K562 (cell line): ENCODE data around the gene OPRL1. TPM values are rescaled to one million over a fixed set of nuclear protein-coding genes. Genes with fewer than 3 reads are reported as not detected.

Experiments used
- ATAC-seq: fragments of 200-7000 bp; cut with Tn5 transposase; 3 replicates; pipeline ENCODE4 v1.9.1; 2020; ENCODE audit warnings: moderate library complexity
- BruUV-seq: library from RNA; stranded (reverse); fragments of 400-500 nt; replicated peaks from 2 replicates; lab custom pipeline; 2021; lab: Mats Ljungman, UMichigan
- CTCF ChIA-PET: fragments of 300-600 bp; formaldehyde crosslinking; extraction: SDS; loops from one replicate; lab custom pipeline; 2021; ENCODE audit warnings: low intra/inter-chr PET ratio; lab: Yijun Ruan, JAX
- POLR2A ChIA-PET: fragments of 300-600, 350-650 bp; sonication (Branson Sonifier 250); formaldehyde crosslinking; extraction: SDS; loops from one replicate; lab custom pipeline; 2021; ENCODE audit warnings: antibody characterized with exemption, inconsistent platforms; lab: Yijun Ruan, JAX
- DNase-seq, 4 experiments: peaks; one replicate each; pipeline versions ENCODE4 v3.0.0 to v3.0.0-alpha.2; 2011 to 2018; ENCODE audit warnings: low spot score in 3 of 4, mixed read lengths in 3 of 4; ENCODE audit errors: extremely low read depth in 1 of 4
- FAIRE-seq: peaks from 2 replicates; lab custom pipeline; 2011; peaks lifted over from hg19 to GRCh38; lab: Jason Lieb, UNC
- H2AFZ ChIP-seq: 2 replicates; pipeline ENCODE4 v1.6.0; 2011; ENCODE audit warnings: low read depth, low read length, control low read depth, inconsistent platforms
- H3K27ac ChIP-seq: fragments of 200-600 bp; 3 replicates; pipeline ENCODE4 v1.8.0; 2011; ENCODE audit warnings: low read depth, mild to moderate bottlenecking, control low read depth, inconsistent platforms, low read length, moderate library complexity, mixed read lengths; ENCODE audit errors: extremely low read depth
- H3K27me3 ChIP-seq, 2 experiments: fragments of 300-600 bp in 1 of 2; 2 replicates in 1 of 2; 3 replicates in 1 of 2; pipeline versions ENCODE4 v1.6.0 to v1.8.0; 2011; ENCODE audit warnings: inconsistent platforms in 2 of 2, low read length in 2 of 2, mild to moderate bottlenecking in 1 of 2, mixed read lengths in 1 of 2, moderate library complexity in 1 of 2; ENCODE audit not compliant: control insufficient read depth in 2 of 2, insufficient read depth in 2 of 2
- H3K36me3 ChIP-seq: fragments of 300-600 bp; 3 replicates; pipeline ENCODE4 v1.8.0; 2011; ENCODE audit warnings: mild to moderate bottlenecking, low read length, inconsistent platforms; ENCODE audit not compliant: control insufficient read depth, insufficient read depth
- H3K4me1 ChIP-seq, 2 experiments: fragments of 200-600 bp in 1 of 2; replicated peaks in 1 of 2; 2 replicates in 1 of 2; 3 replicates in 1 of 2; pipeline versions ENCODE4 v1.5.1 to v1.8.0; 2011; ENCODE audit warnings: inconsistent platforms in 2 of 2, low read length in 2 of 2, mild to moderate bottlenecking in 1 of 2, mixed read lengths in 1 of 2, moderate library complexity in 1 of 2; ENCODE audit not compliant: control insufficient read depth in 2 of 2, insufficient read depth in 2 of 2
- H3K4me2 ChIP-seq: 2 replicates; pipeline ENCODE4 v1.6.1; 2011; ENCODE audit warnings: low read length, control low read depth, inconsistent platforms, mixed read lengths; ENCODE audit not compliant: insufficient read depth
- H3K4me3 ChIP-seq: fragments of 200-600 bp; sonication (generic), shearing (Covaris generic); 2 replicates; pipeline ENCODE4 v1.5.1; 2016; ENCODE audit warnings: control low read depth, inconsistent platforms
- H3K79me2 ChIP-seq: fragments of 200-600 bp; 3 replicates; pipeline ENCODE4 v1.8.0; 2011; ENCODE audit warnings: low read length, inconsistent platforms; ENCODE audit not compliant: control insufficient read depth, insufficient read depth
- H3K9ac ChIP-seq, 2 experiments: 2 replicates each; pipeline versions ENCODE4 v1.6.0 to v1.6.1; 2011; ENCODE audit warnings: low read depth in 2 of 2, low read length in 2 of 2, control low read depth in 1 of 2, inconsistent platforms in 1 of 2, mild to moderate bottlenecking in 1 of 2, mixed read lengths in 1 of 2; ENCODE audit not compliant: insufficient read depth in 1 of 2
- H3K9me1 ChIP-seq: one replicate; pipeline ENCODE4 v1.6.0; 2011; ENCODE audit warnings: inconsistent platforms, mild to moderate bottlenecking, low read length, moderate library complexity; ENCODE audit not compliant: control insufficient read depth, insufficient read depth
- H3K9me3 ChIP-seq: replicated peaks from 2 replicates; pipeline ENCODE4 v1.5.1; 2011; ENCODE audit warnings: low read depth, low read length, inconsistent platforms; ENCODE audit not compliant: control insufficient read depth, insufficient read depth
- H4K20me1 ChIP-seq: replicated peaks from 2 replicates; pipeline ENCODE4 v1.6.1; 2011; ENCODE audit warnings: low read length, inconsistent platforms, mixed read lengths; ENCODE audit not compliant: control insufficient read depth, insufficient read depth
- BRF1 ChIP-seq: IDR thresholded peaks from 3 replicates; pipeline ENCODE4 v1.6.1; 2011; ENCODE audit warnings: borderline replicate concordance, mild to moderate bottlenecking; ENCODE audit not compliant: insufficient read length; ENCODE audit errors: extremely low read depth
- EP300 ChIP-seq: IDR thresholded peaks from 2 replicates; pipeline ENCODE4 v1.6.1; 2012; ENCODE audit warnings: low read length, improper control_type of control experiment
- ERF ChIP-seq: fragments of 450-650 bp; formaldehyde crosslinking; IDR thresholded peaks from 2 replicates; pipeline ENCODE4 v1.4.0; 2020; ENCODE audit warnings: mild to moderate bottlenecking, mixed read lengths
- FOXJ3 ChIP-seq: sonication (generic); formaldehyde crosslinking; IDR thresholded peaks from 2 replicates; pipeline ENCODE4 v1.4.0; 2020; ENCODE audit warnings: mild to moderate bottlenecking, missing genetic modification reagents
- HDAC6 ChIP-seq: IDR thresholded peaks from 2 replicates; pipeline ENCODE4 v1.6.1; 2012; ENCODE audit warnings: low read depth, mild to moderate bottlenecking, control low read depth, inconsistent platforms, low read length, moderate library complexity
- HINFP ChIP-seq: fragments of 450-650 bp; conservative IDR thresholded peaks from 2 replicates; pipeline ENCODE4 v1.6.1; 2016; ENCODE audit warnings: missing genetic modification characterization, low read depth, mild to moderate bottlenecking, control low read depth, missing compliant biosample characterization
- HOXB6 ChIP-seq: fragments of 250-450 bp; sonication (Bioruptor Pico); IDR thresholded peaks from 2 replicates; pipeline ENCODE4 v1.5.1; 2022; ENCODE audit warnings: mild to moderate bottlenecking, borderline replicate concordance
- KAT2B ChIP-seq: IDR thresholded peaks from one replicate; pipeline ENCODE4 v1.6.1; 2012; ENCODE audit warnings: low read depth, mild to moderate bottlenecking, control low read depth, inconsistent platforms, low read length, moderate library complexity
- MNT ChIP-seq, 2 experiments: fragments of 450-650 bp; conservative IDR thresholded peaks; 2 replicates each; pipeline ENCODE4 v1.6.1; 2017; ENCODE audit warnings: mild to moderate bottlenecking in 2 of 2, moderate library complexity in 2 of 2
- RBM15 ChIP-seq: fragments of 200-400 bp; formaldehyde crosslinking; IDR thresholded peaks from 2 replicates; pipeline ENCODE4 v1.6.1; 2018; ENCODE audit warnings: mild to moderate bottlenecking, low read length, moderate library complexity; ENCODE audit not compliant: insufficient read depth
- SLC30A9 ChIP-seq: fragments of 250-450 bp; sonication (Bioruptor Pico); IDR thresholded peaks from 2 replicates; pipeline ENCODE4 v1.8.0; 2022; ENCODE audit warnings: mild to moderate bottlenecking, moderate library complexity
- STAT6 ChIP-seq: sonication (generic); formaldehyde crosslinking; IDR thresholded peaks from 2 replicates; pipeline ENCODE4 v1.8.1; 2023; ENCODE audit warnings: mild to moderate bottlenecking, missing genetic modification reagents
- ZBED1 ChIP-seq: IDR thresholded peaks from 2 replicates; pipeline ENCODE4 v1.6.1; 2014
- WGBS: fragments of 100-300 bp; shearing (Covaris generic); methylation state at CpG from one replicate; pipeline ENCODE4 v1.1.6; 2016; ENCODE audit warnings: low coverage, mixed read lengths; ENCODE audit not compliant: insufficient coverage; ENCODE audit errors: missing lambda C conversion rate; 5-methylcytosine and 5-hydroxymethylcytosine counted together
- in situ Hi-C: fragments of 300-500 bp; cut with MboI; formaldehyde crosslinking; loops from 4 replicates; pipeline ENCODE4 v1.15.0; 2018; ENCODE audit warnings: inconsistent platforms, mixed read lengths
- intact Hi-C: fragments of 100-400 bp; cut with micrococcal nuclease; formaldehyde crosslinking; loops from 2 replicates; pipeline ENCODE4 v1.14.2; 2022
- polyA plus RNA-seq, 8 experiments: library from polyadenylated mRNA; depleted of rRNA in 4 of 8; stranded (reverse) in 5 of 8; unstranded in 3 of 8; fragments of >200 nt; fragmentation: Nextera tagmentation in 2 of 8; fragmentation: Illumina TruSeq in 1 of 8; extraction: Ambion mirVana in 2 of 8; extraction: Trizol in 1 of 8; gene quantifications; 2 replicates each; pipeline versions ENCODE4 v1.2.1 to v1.2.3, GENCODE V29; 2011 to 2014; ENCODE audit warnings: inconsistent platforms in 1 of 8, missing spikeins in 1 of 8
- total RNA-seq, 7 experiments: library from RNA; depleted of rRNA in 6 of 7; stranded (reverse); fragments of >200 nt in 6 of 7; fragmentation: Illumina TruSeq in 2 of 7; extraction: Trizol in 2 of 7; gene quantifications; 2 replicates each; pipeline versions ENCODE4 v1.2.1 to v1.2.3, GENCODE V29; 2011 to 2021; ENCODE audit warnings: low replicate concordance in 1 of 7
- TF ChIP-seq, protein P1 (sequence below): fragments of 250-450 bp; sonication (Bioruptor Pico); IDR thresholded peaks from 2 replicates; pipeline ENCODE4 v1.8.0; 2021; ENCODE audit warnings: mild to moderate bottlenecking, moderate library complexity

The OPRL1 gene
- total and polyA plus RNA-seq, 9 of the 15 experiments (the other 6 are each of a cell fraction or from before 2014, with no cell fraction given), result 0.06 to 0.33 (median 0.11) TPM; not detected in 2

- ChIA-PET POLR2A (interaction anchor here (0.5 to 1.3 kb wide), 4 partner anchors 17 to 119 kb away, joined by 3 read pairs; no protein-coding TSS in a partner anchor), CTCF (no interaction called here)
- DNase-seq (peak; percentile 88 to 94 (median 92)), ATAC-seq (peak; percentile 85), FAIRE-seq (peak; percentile 42)
- peaks cover 10% of the 10 kb centered on the region; the same call in 2 of the 3 replicates for H3K79me2 ChIP-seq
- H3K27me3 ChIP-seq, result peaks cover 1 to 8% of the 10 kb centered on the region in 2 experiments; a peak in 4 of 5 replicates
- peak within 1 kb of the TSS; percentile 75 for H3K27ac ChIP-seq
- H3K9ac ChIP-seq, result peak within 1 kb of the TSS; percentile 78 to 94
- H3K4me1 ChIP-seq, result peaks cover 16 to 84% of the 10 kb centered on the region in 2 experiments; a peak in 4 of 5 replicates
- BruUV-seq, result no TSS peak
- H3K4me2 ChIP-seq, result peak within 1 kb of the TSS; percentile 70
- WGBS, result 0% methylated on average over 12 of the region's 73 CpGs
- in situ Hi-C loops (no loop called here), intact Hi-C loops (no loop called here)
- no peaks in the 10 kb centered on the region for H3K9me1 ChIP-seq
- H4K20me1 ChIP-seq, result no peaks in the 10 kb centered on the region; the same call in 1 of the 2 replicates
- peak within 1 kb of the TSS; percentile 90 for H2AFZ ChIP-seq
- H3K9me3 ChIP-seq, result no peaks in the 10 kb centered on the region
- peak within 1 kb of the TSS; percentile 70 for H3K4me3 ChIP-seq
- H3K36me3 ChIP-seq, result no peaks in the 10 kb centered on the region
- TF ChIP-seq BRF1, result no peak
- no peak for TF ChIP-seq EP300
- TF ChIP-seq, protein P1, sequence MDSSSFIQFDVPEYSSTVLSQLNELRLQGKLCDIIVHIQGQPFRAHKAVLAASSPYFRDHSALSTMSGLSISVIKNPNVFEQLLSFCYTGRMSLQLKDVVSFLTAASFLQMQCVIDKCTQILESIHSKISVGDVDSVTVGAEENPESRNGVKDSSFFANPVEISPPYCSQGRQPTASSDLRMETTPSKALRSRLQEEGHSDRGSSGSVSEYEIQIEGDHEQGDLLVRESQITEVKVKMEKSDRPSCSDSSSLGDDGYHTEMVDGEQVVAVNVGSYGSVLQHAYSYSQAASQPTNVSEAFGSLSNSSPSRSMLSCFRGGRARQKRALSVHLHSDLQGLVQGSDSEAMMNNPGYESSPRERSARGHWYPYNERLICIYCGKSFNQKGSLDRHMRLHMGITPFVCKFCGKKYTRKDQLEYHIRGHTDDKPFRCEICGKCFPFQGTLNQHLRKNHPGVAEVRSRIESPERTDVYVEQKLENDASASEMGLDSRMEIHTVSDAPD (CRISPR knock-in tag), result no peak
- TF ChIP-seq HOXB6, result no peak
- no peak for TF ChIP-seq STAT6 (CRISPR knock-in tag)
- TF ChIP-seq RBM15, result no peak
- TF ChIP-seq KAT2B, result no peak
- no peak for TF ChIP-seq FOXJ3 (CRISPR knock-in tag)
- TF ChIP-seq HINFP (tag), result no peak
- peak; percentile 67 to 86; a peak in 3 of 4 replicates for TF ChIP-seq MNT (conservative IDR thresholded peaks at IDR 0.05)
- TF ChIP-seq SLC30A9 (CRISPR knock-in tag), result no peak
- no peak for TF ChIP-seq ZBED1
- TF ChIP-seq HDAC6, result no peak
- no peak for TF ChIP-seq ERF (CRISPR knock-in tag)
Measured at GRCh38 chr20:64079273-64080012, 439 bp upstream of the OPRL1 start, which contains the start of gene RGS19. Gene RGS19, minus strand, starts transcription at chr20:64079518. Its CDS starts 2,632 bp downstream, at chr20:64076886.
